Ramos (cell line): ENCODE measurements around the gene OR51V1.
"Not testable (repeated sequence)": the region's sequence is repeated elsewhere in the genome, so short reads cannot be mapped to it uniquely, and the experiment has no call there.

Source experiments
- in situ Hi-C: fragments of 300-500 bp; cut with MboI; formaldehyde crosslinking; loops from one replicate; pipeline ENCODE4 v1.14.3; 2022; ENCODE audit warnings: low sequenced_read_pairs; ENCODE audit not compliant: unreplicated experiment

Gene OR51V1

DNA sequence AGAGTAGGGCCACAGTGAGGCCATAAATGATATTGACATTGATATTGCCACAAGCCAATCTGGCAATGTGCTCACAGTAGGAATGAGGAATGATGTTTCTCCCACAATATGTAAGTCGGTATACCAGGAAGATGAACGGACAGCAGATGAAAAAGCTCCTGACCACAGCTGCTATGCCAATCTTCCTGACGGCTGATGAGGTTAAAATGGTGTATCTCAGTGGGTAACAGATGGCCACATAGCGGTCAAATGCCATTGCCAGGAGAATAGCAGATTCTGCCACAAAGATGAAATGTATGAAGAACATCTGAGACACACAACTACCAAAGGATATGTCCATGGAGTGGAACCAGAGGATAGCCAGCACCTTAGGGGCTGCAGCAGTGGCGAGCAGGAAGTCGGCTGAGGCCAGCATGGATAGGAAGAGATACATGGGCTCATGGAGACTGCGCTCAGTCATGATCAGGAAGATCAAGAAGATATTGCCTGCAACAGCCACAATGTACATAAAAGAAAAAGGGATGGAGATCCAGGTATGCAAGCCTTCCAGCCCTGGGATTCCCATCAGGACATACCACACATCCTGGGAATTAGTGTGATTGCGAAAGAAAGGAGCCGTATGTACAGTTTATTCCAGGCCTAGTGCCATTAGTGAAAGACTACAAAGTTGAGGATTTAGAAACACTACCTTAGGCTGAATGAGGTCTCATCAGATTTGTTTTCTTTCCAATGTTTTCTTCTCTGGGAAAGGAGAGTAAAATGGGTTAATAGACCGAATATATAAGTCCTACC lies 22.2 kb downstream of the OR51V1 start:
- in situ Hi-C loops, result no loop called here

DNA sequence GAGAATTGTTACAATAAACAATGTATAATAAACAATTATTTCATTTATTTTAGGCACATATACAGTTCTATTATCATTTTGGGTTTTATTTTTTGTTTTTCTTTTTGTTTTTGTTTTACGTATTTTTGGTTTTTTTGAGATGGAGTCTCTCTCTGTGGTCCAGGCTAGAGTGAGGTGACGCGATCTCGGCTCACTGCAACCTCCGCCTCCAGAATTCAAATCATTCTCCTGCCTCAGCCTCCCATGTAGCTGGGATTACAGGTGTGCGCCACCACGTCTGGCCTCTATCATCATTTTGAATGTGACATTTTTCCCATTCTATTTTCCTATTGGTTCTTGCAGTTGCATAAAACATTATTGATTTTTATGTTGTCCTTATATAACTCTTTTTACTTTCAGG lies 25.5 kb downstream of the OR51V1 start:
- in situ Hi-C loops, result no loop called here

DNA sequence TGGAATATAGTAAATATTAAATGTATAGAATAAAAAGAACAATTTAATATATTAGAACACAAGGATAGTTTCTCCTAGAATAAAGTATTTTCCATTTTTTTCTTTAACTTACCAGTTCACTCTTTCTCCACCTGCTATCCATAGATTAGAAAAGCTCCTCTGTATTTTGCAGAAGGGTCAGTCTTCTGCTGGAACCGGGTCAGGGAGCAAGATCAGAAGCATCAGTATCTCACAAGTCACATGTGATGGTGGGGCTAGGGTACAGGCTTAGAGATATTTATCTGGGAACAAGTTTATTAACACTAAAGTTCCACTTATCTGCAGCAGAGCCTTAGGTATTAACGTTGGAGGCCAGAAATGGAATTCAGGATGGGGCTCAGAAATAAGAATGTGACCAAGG lies 28.6 kb downstream of the OR51V1 start:
- in situ Hi-C loops, result no loop called here

DNA sequence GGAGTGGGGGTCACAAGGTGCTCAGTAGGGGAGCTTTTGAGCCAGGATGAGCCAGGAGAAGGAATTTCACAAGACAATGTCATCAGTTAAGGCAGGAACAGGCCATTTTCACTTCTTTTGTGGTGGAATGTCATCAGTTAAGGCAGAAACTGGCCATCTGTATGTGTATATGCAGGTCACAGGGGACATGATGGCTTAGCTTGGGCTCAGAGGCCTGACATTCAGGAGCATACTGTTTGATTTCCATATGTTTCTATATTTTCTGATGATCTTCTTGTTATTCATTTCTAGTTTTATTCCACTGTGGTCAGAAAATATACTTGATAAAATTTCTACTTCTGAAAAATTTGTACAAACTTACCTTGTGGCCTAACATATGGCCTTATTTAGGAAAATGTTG lies 34.6 kb downstream of the OR51V1 start:
- in situ Hi-C loops, result not testable (repeated sequence)

DNA sequence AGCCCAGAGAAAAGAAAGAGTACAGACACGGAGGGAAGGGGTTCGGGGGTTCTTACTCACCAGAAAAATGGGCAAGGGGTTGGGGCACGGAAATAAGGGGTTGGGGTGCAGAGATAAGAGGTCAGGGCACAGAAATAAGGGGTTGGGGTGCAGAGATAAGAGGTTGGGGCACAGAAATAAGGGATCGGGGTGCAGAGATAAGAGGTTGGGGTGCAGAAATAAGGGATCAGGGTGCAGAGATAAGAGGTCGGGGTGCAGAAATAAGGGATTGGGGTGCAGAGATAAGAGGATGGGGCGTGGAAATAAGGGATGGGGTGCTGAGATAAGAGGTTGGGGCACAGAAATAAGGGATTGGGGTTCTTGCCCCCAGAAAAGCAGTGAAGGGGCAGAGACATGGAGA lies 35.7 kb downstream of the OR51V1 start:
- in situ Hi-C loops, result not testable (repeated sequence)

DNA sequence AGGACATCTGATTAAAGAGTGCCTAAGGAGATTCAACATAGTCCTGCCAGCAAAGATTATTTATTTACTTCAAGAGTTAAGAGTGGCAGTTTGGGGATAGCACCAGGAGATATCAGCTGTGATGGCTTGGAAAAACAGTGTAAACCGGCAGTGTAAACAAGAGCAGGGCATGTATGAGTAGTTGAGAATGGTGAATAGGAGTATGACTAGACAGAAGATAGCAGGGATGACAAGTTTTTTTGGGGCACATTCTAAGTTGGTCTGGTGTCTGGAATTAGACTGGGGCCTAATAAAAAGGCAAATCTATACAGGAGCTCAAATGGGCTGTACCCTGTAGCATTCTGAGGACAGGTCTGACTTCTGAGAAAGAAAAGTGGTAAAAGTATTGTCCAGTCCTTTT lies 39.4 kb downstream of the OR51V1 start:
- in situ Hi-C loops, result not testable (repeated sequence)

DNA sequence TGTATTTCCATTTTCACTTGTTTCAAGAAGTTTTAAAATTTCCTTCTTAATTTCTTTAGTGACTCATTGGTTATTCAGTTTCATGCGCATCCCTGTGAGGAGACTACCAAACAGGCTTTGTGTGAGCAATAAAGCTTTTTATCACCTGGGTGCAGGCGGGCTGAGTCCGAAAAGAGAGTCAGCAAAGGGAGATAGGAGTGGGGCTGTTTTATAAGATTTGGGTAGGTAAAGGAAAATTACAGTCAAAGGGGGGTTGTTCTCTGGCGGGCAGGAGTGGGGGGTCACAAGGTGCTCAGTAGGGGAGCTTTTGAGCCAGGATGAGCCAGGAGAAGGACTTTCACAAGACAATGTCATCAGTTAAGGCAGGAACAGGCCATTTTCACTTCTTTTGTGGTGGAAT lies 40.3 kb downstream of the OR51V1 start:
- in situ Hi-C loops, result not testable (repeated sequence)

DNA sequence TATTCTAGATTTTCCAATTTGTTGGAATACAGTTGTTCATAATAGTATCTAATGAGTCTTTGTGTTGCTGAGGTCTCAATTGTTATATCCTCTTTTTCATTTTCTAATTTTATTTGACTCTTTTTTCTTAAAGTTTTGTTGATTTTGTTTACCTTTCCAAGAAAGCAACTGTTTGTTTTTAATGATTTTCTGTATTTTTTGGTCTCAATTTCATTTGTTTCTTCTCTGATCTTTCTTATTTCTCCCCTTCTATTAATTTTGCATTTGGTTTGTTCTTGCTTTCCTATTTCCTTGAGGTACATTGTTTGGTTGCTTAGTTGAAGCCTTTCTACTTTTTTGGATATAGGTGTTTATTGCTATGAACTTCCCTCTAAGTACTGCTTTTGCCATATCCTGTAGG lies 40.7 kb downstream of the OR51V1 start:
- in situ Hi-C loops, result no loop called here

DNA sequence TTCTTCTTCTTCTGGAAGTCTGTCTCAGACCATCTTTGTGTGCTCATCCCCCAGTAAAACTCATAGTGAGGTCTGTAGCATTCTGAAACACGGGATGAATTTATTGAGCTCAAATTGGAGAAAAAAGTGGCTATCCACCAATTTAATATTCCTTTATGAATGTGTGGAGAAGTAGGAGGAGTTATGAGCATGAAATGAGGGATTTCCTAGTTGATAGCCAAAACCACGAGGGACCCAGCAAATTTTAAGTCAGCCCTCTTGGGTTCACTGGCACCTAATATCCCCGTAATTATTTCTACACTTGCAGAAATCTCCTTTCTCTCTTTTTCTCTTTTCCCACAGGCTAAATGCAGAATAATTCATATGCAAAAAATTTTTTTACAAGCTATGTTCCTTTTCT lies 45.8 kb downstream of the OR51V1 start, which contains the start of gene OR52A1:
OR52A1 (minus strand) TSS at position 101 of the 400 bp plus-strand sequence. CDS start 2,388 bp downstream, outside the sequence.
- in situ Hi-C loops, result no loop called here

DNA sequence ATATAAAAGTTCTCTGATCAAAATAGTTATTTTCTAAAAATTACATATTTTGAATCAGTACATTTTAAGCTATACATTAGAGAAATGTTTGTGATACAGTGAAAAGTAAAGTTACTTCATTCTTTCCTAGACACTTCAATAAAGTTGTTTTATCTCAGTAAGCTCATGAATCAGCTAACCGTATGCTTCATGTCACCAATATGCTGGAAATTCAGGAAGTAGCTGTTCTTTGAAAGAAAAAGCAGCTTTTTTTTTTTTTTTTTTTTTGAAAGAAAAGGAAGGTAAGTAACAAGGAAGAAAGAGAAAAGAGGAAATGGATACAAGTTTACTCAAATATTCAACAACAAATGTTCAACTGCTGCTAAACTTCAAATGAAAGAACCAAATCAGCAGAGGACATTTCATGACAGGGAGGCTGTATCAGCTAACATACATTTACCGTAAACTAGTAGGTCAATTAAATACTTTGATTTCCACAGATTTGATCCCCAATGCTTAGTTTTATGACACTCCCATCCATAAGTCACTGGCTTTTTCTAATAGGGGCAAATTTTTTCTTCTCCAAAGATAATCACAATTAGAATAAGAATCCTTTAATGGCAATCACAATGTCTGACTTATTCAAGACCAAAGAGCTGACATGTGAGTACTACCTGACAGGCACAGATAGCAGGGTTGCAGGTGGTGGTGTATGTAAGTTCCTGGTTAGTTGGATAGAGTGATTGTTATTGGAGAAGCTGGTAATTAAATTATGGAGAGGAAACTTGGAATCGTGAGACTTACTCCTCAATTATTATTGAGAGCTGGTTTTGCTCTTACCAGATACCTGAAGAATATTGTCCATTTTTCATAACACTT lies 46.7 kb downstream of the OR51V1 start:
- in situ Hi-C loops, result no loop called here

DNA sequence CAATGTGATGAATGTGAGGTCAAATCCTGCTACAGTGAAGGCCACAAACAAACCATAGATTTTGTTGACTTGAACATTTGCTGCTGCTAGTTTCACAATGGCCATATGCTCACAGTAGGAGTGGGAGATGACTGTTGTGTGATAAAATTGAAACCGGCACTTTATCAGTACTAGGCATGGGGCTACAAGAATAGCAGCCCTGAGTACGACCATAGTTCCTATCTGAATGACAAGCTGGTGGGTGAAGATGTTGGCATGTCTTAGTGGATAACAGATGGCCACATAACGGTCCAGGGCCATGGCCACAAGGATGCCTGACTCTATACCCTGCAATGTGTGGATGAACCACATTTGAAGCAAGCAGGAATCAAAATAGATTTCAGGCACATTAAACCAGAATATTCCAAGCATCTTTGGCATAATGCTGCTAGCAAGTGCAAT lies 48.7 kb downstream of the OR51V1 start:
- in situ Hi-C loops, result no loop called here
